HL-60/S4 treated with retinoic acid at 250 ng/mL for 4 days and 3 days (cell line): ENCODE results near the gene TMEM203.

Experiments used
- in situ Hi-C: fragments of 300-500 bp; cut with MboI; formaldehyde crosslinking; loops from 2 replicates; pipeline ENCODE4 v1.7.0; 2022; ENCODE audit warnings: low sequenced_read_pairs

Gene TMEM203

DNA sequence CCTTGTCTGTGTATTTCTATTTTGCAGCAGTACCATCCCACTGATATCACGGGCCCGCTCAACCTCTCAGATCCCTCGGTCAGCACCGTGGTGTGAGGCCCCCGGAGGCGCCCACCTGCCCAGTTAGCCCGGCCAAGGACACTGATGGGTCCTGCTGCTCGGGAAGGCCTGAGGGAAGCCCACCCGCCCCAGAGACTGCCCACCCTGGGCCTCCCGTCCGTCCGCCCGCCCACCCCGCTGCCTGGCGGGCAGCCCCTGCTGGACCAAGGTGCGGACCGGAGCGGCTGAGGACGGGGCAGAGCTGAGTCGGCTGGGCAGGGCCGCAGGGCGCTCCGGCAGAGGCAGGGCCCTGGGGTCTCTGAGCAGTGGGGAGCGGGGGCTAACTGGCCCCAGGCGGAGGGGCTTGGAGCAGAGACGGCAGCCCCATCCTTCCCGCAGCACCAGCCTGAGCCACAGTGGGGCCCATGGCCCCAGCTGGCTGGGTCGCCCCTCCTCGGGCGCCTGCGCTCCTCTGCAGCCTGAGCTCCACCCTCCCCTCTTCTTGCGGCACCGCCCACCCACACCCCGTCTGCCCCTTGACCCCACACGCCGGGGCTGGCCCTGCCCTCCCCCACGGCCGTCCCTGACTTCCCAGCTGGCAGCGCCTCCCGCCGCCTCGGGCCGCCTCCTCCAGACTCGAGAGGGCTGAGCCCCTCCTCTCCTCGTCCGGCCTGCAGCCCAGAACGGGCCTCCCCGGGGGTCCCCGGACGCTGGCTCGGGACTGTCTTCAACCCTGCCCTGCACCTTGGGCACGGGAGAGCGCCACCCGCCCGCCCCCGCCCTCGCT is 37.5 kb downstream of the TMEM203 start:
- in situ Hi-C loops, result no loop called here

DNA sequence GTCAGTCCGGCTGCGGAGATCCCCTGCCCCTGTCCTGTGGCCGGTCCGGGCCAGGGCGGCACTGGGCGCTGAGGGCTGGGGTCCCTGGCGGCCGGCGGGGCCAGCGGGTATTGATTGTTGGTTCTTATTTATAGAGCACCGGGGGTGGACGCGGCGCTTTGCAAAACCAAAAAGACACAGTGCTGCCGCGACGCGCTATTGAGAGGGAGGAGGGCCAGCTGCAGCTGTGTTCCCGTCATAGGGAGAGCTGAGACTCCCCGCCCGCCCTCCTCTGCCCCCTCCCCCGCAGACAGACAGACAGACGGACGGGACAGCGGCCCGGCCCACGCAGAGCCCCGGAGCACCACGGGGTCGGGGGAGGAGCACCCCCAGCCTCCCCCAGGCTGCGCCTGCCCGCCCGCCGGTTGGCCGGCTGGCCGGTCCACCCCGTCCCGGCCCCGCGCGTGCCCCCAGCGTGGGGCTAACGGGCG is 38.1 kb downstream of the TMEM203 start:
- in situ Hi-C loops, result no loop called here

DNA sequence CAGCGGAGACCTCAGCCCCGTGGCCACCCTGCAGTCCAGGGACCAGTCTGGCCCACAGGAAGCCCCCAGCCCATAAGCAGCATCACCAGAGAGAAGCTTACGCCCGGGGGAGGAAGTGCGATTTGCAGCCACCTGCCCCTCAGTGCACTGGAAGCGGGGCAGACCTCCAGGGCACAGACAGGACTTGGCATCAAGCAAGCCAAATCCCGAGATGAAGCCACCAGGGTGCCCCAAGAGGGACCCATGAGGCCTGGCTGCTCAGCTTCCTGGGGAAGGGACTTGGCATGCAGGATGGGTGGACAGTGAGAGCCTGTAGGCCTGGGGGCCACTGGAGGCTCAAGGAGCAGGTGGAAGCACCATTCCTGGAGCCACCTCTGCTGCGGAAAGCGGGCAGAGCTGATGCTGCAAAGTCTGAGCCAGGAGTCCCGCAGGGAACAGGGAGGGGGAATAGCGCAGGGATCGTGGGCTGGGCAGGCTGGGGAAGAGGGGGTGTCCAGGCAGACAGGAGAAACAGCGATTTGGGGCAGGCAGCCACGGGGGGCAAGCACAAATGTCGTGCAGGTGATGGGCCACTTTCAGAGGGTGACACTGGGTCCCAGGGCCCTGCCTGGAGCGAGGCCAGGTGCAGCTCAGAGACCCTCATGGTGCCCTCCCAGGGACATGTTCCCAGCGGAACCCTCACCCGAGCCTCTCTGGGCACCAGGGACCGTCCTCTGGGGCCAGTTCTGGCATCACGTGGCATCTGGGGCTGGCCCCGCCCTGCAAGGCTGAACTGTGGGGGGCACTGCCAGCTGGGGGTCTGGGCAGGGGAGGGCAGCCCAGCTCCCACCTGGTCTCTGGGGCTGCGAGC is 38.8 kb downstream of the TMEM203 start:
- in situ Hi-C loops, result no loop called here

DNA sequence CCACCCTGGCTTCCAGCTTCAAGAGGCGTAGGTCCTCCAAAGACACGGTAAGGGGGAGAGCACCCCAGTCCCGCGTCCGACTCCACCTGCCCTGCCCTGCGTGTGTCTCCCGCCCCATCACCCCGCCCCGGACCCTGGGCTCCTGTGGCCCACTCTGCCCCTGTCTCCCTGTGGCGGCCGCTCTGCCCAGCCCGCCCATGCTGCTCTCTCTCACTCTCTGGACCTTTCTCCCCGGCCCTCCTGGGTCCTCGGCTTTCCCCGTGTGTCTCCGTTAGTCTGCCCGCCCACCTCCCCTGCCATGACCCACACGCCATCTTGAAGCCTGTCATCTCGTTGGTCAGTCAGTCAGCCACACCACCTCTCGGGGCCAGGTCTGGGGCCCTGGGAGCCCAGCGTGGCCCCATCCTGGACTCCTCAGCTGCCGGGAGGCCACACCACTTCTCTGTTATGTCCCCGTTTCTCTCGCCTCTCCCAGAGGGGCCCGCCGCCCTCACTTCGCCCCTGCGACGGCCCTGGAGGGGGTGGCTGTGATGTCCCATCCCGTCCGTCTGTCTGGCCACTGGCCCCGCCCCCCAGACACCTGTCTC is 40.1 kb downstream of the TMEM203 start:
- in situ Hi-C loops, result no loop called here

DNA sequence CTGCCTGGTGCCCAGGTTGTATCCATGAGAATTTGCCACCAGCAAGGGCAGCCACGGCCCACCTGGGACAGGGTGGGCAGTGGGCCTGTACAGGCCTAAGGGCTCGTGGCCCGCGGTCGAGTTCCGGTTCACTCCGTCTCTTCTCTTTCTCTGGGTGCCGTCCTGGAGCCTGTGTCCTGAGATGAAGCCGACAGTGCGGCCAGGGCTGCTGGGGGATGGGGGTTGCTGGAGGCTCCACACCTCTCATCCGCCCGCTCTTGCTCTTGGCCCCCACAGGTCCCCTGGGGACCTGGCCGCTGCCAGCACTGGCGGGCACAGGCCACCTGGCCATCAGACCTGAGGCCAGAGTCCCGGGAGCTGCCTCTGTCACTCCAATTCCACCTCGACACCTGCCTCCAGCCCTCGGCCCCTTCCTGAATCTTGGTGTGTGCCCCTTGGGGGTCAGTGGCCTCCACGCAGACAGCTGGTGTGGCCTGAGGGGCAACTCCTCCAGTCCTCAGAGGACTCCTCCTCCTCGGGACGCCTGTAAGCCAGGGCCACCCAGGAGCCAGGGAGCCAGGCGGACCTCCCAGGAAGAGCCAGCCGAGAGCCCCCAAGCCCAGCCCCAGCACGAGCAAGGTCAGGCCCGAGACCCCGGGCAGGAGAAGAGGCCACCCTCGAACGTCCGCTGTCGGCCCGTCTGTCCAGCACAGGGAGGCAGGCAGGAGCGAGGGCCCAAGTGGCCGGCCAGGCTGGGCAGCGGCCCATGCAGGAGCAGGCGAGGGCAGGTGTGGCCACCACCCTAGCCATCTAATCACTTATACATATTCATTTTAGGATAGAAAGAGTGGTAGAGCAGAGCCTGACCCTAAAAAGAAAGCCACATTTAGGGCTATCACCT is 40.8 kb downstream of the TMEM203 start:
- in situ Hi-C loops, result no loop called here

DNA sequence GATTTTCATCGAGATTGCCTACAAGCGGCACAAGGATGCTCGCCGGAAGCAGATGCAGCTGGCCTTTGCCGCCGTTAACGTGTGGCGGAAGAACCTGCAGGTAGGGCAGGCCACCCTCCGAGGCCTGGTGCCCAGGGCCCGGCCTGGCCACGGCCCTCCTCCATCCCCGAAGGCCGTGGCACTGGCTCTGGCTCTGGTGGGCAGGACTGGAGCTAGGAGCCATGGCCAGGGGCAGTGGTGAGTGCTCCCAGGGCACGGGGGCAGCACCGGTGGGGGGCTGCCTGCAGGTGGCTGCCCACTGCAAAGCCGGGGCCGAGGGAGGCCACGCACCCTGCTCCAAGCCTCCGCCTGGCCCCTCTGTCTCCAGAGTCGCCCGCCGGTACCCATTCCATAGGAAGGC is 41.6 kb downstream of the TMEM203 start:
- in situ Hi-C loops, result no loop called here

DNA sequence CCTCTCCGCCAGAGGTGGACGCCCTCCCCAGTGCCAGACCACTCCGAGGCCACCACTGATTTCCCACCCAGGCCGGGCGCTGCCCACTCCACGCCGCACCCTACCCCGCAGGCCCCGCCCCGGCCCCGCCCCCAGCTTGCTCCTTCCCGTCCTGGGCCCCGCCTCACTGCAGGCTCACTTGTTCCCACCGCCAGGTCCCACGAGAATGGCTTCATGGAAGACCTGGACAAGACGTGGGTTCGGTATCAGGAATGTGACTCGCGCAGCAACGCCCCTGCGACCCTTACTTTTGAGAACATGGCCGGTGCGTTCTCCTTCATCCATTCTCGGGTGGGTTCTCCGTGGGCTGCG is 42.1 kb downstream of the TMEM203 start:
- in situ Hi-C loops, result no loop called here

DNA sequence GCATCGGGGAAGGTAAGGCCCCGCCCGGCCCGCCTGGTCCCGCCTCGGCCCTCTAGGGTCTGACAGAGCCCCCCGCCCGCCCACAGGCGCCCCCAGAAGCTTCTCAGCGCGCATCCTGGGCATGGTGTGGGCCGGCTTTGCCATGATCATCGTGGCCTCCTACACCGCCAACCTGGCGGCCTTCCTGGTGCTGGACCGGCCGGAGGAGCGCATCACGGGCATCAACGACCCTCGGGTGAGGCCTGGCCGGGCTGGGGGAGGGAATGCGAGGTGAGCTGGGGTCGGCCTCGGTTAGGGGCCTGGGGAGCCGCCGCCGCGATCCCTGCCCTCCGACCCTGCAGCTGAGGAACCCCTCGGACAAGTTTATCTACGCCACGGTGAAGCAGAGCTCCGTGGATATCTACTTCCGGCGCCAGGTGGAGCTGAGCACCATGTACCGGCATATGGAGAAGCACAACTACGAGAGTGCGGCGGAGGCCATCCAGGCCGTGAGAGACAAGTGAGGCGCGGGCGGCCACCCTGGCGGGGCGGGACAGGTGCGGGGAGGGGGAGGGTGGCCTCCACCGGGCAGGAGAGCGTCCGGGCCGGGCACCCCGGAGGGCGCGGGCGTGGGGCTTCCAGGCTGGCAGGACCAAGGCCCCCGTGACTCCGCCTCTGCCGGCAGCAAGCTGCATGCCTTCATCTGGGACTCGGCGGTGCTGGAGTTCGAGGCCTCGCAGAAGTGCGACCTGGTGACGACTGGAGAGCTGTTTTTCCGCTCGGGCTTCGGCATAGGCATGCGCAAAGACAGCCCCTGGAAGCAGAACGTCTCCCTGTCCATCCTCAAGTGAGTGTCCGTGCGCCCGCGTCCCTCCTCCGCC is 42.7 kb downstream of the TMEM203 start:
- in situ Hi-C loops, result no loop called here

DNA sequence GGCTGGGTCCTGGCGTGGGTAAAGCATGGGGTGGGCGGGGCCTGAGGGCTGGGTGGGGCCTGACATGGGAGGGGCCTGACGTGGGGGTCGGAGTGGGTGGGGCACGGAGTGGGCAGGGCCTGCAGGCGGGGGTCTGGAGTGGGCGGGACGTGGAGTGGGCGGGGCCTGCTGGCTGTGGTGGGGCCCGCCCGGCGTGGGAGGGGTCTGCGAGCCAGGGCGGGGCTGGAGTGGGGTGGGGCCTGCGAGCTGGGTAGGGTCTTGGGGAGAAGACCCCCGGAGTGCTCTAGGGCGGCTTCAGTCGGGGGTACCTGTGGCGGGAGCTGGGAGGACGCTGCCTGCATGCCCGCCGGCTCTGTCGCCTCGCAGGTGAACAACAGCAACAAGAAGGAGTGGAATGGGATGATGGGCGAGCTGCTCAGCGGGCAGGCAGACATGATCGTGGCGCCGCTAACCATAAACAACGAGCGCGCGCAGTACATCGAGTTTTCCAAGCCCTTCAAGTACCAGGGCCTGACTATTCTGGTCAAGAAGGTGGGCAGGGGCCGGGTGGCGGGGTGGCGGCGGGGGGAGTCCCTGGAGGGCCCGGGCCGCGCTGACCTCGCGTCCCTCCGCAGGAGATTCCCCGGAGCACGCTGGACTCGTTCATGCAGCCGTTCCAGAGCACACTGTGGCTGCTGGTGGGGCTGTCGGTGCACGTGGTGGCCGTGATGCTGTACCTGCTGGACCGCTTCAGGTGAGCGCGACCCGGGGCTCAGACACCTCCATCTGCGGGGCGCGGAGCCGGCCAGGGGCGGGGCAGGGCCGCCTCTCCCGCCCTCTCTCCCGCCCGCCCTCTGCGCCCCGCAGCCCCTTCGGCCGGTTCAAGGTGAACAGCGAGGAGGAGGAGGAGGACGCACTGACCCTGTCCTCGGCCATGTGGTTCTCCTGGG is 43.6 kb downstream of the TMEM203 start:
- in situ Hi-C loops, result no loop called here

DNA sequence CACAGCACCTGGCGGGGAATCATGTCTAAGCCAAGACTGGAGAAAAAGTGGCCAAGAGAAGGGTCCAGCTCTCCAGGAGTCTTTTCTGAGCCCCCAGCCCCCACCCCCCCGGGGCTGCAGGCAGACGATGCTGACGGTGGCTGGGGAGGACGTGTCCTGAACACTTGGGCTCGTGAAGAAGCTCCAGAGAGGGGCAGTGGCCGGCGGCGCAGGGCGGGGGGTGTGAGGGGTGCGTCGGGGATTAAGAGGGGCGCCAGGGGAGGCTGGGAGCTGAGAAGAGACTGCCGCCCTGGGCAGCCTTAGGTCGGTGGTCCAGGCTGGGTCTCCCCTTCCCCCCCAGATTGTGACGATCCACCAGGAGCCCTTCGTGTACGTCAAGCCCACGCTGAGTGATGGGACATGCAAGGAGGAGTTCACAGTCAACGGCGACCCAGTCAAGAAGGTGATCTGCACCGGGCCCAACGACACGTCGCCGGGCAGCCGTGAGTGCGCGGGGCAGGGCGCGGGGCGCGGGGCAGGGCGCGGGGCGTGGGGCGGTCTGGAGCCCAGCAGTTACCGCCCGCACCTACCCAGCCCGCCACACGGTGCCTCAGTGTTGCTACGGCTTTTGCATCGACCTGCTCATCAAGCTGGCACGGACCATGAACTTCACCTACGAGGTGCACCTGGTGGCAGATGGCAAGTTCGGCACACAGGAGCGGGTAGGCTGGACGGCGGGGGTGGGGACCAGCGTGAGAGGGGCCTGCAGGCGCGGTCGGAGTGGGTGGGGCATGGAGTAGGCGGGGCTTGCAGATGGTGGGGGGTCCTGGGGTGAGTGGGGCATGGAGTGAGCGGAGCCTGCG is 44.5 kb downstream of the TMEM203 start:
- in situ Hi-C loops, result no loop called here

DNA sequence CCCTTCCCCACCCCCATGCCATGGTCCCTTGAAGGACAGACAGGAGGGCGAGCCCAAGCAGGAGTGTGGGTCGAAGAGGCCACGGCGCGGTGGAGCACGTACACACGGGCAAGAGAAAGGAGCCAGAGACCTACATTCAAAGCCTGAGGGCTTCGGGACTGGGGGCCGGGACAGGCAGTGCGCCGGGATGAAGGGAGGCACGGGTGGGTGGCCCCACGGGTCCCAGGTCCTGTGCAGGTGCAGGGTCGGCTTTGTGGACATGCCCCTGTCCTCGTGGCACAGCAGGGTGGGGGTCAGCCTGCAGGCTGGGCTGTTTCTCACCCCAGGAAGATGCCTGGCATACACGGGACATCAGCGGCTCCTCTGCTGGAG is 45.4 kb downstream of the TMEM203 start:
- in situ Hi-C loops, result no loop called here

DNA sequence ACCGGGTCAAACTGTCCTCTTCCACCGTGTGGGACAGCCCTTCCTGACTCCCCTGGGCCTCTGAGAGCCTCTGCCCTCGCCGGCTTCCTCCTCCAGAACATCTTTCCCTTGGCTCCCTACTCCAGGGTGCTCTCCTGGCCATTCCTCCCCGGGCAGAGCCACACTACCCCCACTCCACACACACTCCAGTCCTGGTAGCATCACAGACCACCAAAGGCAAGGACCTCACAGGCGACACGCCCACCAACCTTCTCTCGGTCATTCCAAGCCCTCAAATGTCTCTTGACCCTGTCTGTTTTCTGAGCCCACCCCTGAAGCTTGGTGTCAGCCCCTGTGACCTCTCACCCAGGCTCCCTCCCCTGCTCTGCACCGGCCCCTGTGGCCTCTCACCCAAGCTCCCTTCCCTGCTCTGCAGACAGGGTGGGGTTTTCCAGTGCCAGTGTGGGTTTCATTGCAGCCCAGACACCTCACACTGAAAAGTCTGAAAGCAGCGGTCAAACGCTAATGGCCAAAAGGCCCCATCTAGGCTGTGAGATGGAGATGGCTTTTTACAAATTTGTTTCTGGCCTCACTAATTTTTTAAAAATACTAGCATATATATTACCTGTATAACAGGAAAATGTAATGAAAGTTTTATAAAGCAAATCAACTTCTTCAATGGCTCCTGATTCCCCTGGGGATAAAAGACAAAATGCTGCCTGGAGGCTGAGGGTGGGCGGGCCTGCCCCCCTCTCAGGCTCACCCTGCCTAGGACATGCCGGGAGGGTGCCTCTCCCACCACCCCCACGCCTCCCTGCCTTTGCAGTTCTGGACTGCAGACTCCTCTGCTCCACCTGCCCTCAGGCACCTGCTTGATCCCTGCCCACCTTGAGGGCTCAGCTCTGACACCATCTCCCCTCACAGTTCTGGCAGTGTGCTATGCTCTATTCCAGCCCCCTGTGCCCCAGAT is 46.1 kb downstream of the TMEM203 start:
- in situ Hi-C loops, result no loop called here

DNA sequence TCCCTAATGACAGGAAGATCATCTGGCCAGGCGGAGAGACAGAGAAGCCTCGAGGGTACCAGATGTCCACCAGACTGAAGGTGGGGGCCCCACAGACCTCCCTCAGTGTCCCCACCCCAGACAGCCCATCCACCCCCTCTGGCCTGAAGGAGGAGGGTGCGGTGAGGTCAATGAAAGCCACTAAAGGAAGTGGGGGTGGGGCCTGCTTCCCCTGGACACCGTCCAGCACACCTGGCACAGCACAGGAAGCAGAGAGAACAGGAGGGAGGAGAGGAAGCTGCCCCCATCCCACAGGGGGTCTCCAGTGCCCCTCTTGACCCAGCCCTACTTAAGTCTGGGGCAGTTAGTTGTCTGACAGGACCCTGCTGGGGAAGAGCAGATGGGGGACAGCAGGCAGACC is 46.8 kb downstream of the TMEM203 start:
- in situ Hi-C loops, result no loop called here

DNA sequence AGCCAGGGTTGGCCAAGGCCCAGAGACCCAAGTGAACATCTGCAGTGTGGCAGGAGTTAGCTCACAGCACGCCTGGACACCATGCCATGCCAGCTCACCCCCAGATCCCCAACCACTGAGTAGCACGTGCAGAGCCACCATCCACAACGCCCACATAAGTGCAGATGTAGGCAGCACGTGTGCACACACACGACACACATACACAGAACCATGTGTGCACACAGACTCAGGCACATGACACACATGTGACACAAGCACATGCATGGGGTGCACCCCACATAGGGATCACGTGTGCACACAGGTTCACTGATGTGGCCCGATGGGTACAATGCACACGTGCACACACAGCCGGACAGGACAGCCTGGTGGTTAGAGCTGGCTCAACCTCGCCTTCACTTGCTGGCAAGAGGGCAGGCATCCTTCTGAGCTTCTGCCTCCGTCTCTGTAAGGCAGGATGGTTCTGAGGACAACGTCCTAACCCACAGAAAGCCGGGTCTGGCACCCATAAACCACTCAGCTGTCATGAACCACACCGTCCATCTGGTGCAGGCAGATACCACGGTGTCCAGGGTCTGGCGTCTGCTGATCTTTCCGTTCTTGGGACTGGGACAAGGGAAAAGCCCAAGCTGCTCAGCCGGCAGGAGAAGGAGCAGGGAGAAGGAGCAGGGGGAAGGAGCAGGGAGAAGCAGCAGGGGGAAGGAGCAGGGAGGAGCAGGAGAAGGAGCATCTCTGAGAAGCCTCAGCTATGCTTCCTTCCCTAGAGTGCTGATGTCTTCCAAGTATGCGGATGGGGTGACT is 47.6 kb downstream of the TMEM203 start:
- in situ Hi-C loops, result no loop called here

DNA sequence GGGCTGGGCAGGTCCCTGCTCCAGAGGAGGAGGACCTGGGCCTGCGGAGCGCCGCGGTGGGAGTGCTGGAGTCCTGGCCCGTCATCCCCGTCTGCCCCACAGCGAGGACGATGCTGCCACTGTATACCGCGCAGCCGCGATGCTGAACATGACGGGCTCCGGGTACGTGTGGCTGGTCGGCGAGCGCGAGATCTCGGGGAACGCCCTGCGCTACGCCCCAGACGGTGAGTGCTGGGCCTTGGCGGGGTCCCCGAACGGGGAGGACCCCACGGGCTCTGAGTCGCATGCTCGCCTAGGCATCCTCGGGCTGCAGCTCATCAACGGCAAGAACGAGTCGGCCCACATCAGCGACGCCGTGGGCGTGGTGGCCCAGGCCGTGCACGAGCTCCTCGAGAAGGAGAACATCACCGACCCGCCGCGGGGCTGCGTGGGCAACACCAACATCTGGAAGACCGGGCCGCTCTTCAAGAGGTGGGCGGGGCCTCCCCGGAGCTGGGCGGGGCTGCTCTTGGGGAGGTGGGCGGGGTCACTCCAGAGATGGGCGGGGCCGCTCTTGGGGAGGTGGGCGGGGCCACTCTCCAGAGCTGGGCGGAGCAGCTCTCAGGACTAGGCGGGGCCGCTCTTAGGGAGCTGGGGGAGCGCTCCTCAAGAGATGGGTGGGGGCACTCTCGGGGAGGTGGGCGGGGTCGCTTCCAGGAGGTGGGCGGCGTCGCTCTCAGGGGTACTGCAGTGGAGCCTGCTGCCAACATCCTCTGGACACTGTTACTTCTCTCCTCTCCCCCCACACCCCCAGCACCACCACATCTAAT is 48.7 kb downstream of the TMEM203 start:
- in situ Hi-C loops, result no loop called here
